ENCODE data around the gene ADGRL1. TPM values are rescaled to one million over a fixed set of nuclear protein-coding genes. Genes with fewer than 3 reads are reported as not detected.

The ADGRL1 gene
- total RNA-seq, 4 donors from 2014 or later, result 20.8 to 55.1 (median 32.6) TPM

- Histone ChIP-seq H3K4me3 (no peak overlapping the region), H3K9me3 (no peaks in the 10 kb centered on the region), H3K4me1 (peaks cover 16 to 25% (median 20%) of the 10 kb centered on the region in 4 donors), H3K27me3 (no peaks in the 10 kb centered on the region), H3K36me3 (peaks cover 64 to 93% (median 85%) of the 10 kb centered on the region in 4 donors), H3K27ac (replicated peaks in 1 of 4) (no peak overlapping the region)
- intact Hi-C loops (cut with DNase I), result no loop called here
- no peak for TF ChIP-seq CTCF (IDR thresholded peaks at IDR 0.05)
- no peak for DNase-seq (ENCODE audit: extremely low spot score)
- WGBS, result 80% methylated on average over 1 of the region's 1 CpG
These were observed 102.7 kb downstream of the ADGRL1 start for GRCh38 chr19:14103310-14103709.

- Histone ChIP-seq H3K4me3 (no peak overlapping the region), H3K27me3 (no peaks in the 10 kb centered on the region), H3K27ac (replicated peaks in 1 of 4) (no peak overlapping the region), H3K4me1 (peaks cover 10 to 20% (median 15%) of the 10 kb centered on the region in 4 donors), H3K9me3 (no peaks in the 10 kb centered on the region), H3K36me3 (peaks cover 67 to 99% (median 91%) of the 10 kb centered on the region in 4 donors)
- TF ChIP-seq EP300 (IDR thresholded peaks at IDR 0.05), result no peak
- WGBS, result 94% methylated on average over 8 of the region's 10 CpGs
- no peak for DNase-seq (ENCODE audit: extremely low spot score)
- intact Hi-C loops (cut with DNase I), result no loop called here
These were observed 103.2 kb downstream of the ADGRL1 start for GRCh38 chr19:14102756-14103155.

DNA sequence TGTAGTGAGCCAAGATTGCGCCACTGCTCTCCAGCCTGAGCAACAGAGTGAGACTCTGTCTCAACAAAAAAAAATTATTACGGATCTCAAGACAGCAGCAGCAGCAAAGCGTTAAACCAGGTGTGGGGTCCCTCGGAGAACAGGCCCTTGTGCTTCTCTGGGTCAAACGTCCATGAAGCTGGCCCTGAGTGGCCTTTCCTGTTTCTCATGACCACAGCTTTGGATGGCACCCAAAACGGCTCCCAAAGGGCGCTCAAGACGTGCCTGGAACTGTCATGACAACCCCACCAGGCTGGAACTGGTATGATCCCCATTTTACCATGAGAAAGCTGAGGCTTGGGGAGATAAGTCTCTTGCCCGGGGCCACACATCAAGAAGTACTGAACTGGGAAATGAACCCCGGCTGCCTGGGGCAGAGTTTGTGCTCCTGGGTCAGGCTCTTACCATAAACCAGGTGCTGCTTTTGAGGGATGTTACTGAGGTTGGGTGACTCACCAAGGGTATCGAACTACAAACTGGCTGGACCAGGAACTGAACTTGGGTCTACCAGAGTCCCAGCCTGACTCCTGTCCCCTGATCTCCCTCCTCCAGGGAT lies 103.8 kb downstream of the ADGRL1 start:
- DNase-seq (ENCODE audit: extremely low spot score), result no peak
- Histone ChIP-seq H3K9me3 (no peaks in the 10 kb centered on the region), H3K4me3 (no peak overlapping the region), H3K4me1 (peaks cover 5 to 14% (median 10%) of the 10 kb centered on the region in 4 donors), H3K27me3 (no peaks in the 10 kb centered on the region), H3K27ac (replicated peaks in 1 of 4) (no peak overlapping the region), H3K36me3 (peaks cover 72 to 100% (median 95%) of the 10 kb centered on the region in 4 donors)
- WGBS, result 73% methylated on average over 10 of the region's 11 CpGs
- no peak for TF ChIP-seq POLR2A (IDR thresholded peaks at IDR 0.05; ENCODE audit: low read depth)
- TF ChIP-seq POLR2AphosphoS5 (IDR thresholded peaks at IDR 0.05), result no peak
- TF ChIP-seq CTCF (IDR thresholded peaks at IDR 0.05), result no peak
- TF ChIP-seq EP300 (IDR thresholded peaks at IDR 0.05), result no peak
- intact Hi-C loops (cut with DNase I), result no loop called here

GRCh38 chr19:14101003-14101545 lies 104.9 kb downstream of the ADGRL1 start:
- Histone ChIP-seq H3K27me3 (no peaks in the 10 kb centered on the region), H3K9me3 (no peaks in the 10 kb centered on the region), H3K27ac (replicated peaks in 1 of 4) (no peak overlapping the region), H3K4me3 (no peak overlapping the region), H3K4me1 (peaks cover 0 to 14% (median 4%) of the 10 kb centered on the region in 4 donors), H3K36me3 (peaks cover 72 to 99% (median 94%) of the 10 kb centered on the region in 4 donors)
- TF ChIP-seq CTCF (IDR thresholded peaks at IDR 0.05) (no peak), POLR2A (IDR thresholded peaks at IDR 0.05; ENCODE audit: low read depth) (no peak), EP300 (IDR thresholded peaks at IDR 0.05) (no peak), POLR2AphosphoS5 (IDR thresholded peaks at IDR 0.05) (no peak)
- DNase-seq (ENCODE audit: extremely low spot score), result no peak
- intact Hi-C loops (cut with DNase I), result no loop called here
- 80% methylated on average over 5 of the region's 6 CpGs for WGBS

Small RNAs within 50 kb of the gene (small RNA-seq; reads per million reads assigned to genes)
- gene RN7SL231P, result 0 reads per million in 3 donors

Other genes with a start within 250 kb of the ADGRL1 start
- gene RFX1, start 199.8 kb downstream of the ADGRL1 start, total RNA-seq, result 1 to 10 TPM; 2.9 to 8.9 (median 4.5) TPM
- not detected for gene RLN3, start 178.0 kb downstream of the ADGRL1 start, total RNA-seq
- gene IL27RA, start 174.4 kb downstream of the ADGRL1 start, total RNA-seq, result 1 to 10 TPM; 3.0 to 5.5 (median 4.5) TPM
- gene PALM3, start 144.1 kb downstream of the ADGRL1 start, total RNA-seq, result under 1 TPM in 2 of 4 donors, not detected in 2; 0.32 to 0.42 TPM
- gene MISP3, start 133.4 kb downstream of the ADGRL1 start, total RNA-seq, result 10 to 100 TPM in 1 of 4 donors, 1 to 10 TPM in 3; 1.5 to 11.1 (median 7.6) TPM
- gene C19orf67, start 120.4 kb downstream of the ADGRL1 start, total RNA-seq, result not detected
- gene SAMD1, start 115.4 kb downstream of the ADGRL1 start, total RNA-seq, result 10 to 100 TPM; 24.1 to 75.6 (median 48.8) TPM
- 100 to 1,000 TPM in 2 of 4 donors, 10 to 100 TPM in 2; 76.0 to 125 (median 93.3) TPM for gene PRKACA, start 88.4 kb downstream of the ADGRL1 start, total RNA-seq
- 1 to 10 TPM in 1 of 4 donors, under 1 TPM in 2, not detected in 1; 0.63 to 1.3 (median 0.65) TPM for gene ASF1B, start 69.6 kb downstream of the ADGRL1 start, total RNA-seq
- 100 to 1,000 TPM in 1 of 4 donors, 10 to 100 TPM in 3; 37.3 to 101 (median 50.4) TPM for gene ADGRE5, start 175.3 kb upstream of the ADGRL1 start, total RNA-seq
- 10 to 100 TPM; 39.3 to 56.3 (median 42.1) TPM for gene DDX39A, start 213.2 kb upstream of the ADGRL1 start, total RNA-seq
- 100 to 1,000 TPM; 120 to 233 (median 167) TPM for gene PKN1, start 227.1 kb upstream of the ADGRL1 start, total RNA-seq

Data from esophagus muscularis mucosa (tissue), 4 donors.